Measurements from ENCODE around the gene TNNT1.

The TNNT1 gene

DNA sequence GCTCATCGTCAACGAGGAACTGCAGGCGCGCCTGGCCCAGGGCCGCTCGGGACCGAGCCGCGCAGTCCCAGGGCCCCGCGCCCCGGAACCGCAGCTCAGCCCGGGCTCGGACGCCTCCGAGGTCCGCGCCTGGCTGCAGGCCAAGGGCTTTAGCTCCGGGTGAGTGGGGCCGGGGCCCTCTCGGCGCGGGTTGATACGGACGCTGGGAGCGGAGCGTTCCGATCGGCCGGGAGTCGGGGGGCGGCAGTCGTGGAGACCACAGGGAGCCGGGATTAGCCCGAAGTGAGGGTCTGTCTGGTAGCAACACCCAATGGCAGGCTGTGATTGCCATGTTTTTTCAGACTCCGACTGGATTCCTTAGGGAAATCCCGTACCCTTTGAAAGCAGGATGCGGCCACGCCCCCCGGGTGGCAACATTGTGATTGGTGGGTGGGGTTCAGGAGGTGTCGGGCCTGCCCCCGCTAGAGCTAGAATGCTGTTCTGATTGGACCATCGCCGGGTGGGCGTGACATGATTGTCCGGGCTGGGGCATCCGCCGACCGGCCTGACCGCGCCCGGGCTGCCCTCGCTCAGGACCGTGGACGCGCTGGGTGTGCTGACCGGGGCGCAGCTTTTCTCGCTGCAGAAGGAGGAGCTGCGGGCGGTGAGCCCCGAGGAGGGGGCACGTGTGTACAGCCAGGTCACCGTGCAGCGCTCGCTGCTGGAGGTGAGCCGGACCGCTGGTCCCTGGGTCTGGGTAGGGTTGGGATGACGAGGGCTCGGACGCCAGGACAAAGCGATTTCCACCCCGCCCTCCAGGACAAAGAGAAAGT lies 62.1 kb downstream of the TNNT1 start:
- Histone ChIP-seq H4K20me1 (ENCODE audit: insufficient read depth, low read length, poor library complexity, severe bottlenecking) (no peaks in the 10 kb centered on the region), H3K9ac (ENCODE audit: low read depth, low read length, poor library complexity, severe bottlenecking) (no peak overlapping the region), H3K9me2 (replicated peaks; ENCODE audit: low read depth, low read length) (no peaks in the 10 kb centered on the region), H3F3A (ENCODE audit: low read depth) (no peaks in the 10 kb centered on the region), H2AFZ (ENCODE audit: low read length) (no peak overlapping the region), H3K4me1 (ENCODE audit: insufficient read depth, low read length, poor library complexity, severe bottlenecking) (no peaks in the 10 kb centered on the region), H3K4me2 (ENCODE audit: low read depth, low read length, poor library complexity, severe bottlenecking) (no peak overlapping the region), H3K9me3 (ENCODE audit: insufficient read depth, low read depth, low read length) (no peaks in the 10 kb centered on the region), H3K27me3 (ENCODE audit: insufficient read depth, low read length, poor library complexity, severe bottlenecking) (no peaks in the 10 kb centered on the region), H3K79me2 (ENCODE audit: insufficient read depth, low read length) (no peaks in the 10 kb centered on the region), H3K4me3 (ENCODE audit: low read length, poor library complexity, severe bottlenecking) (no peak overlapping the region), H3K36me3 (ENCODE audit: insufficient read depth, low read length) (peaks cover 14% of the 10 kb centered on the region; the same call in 1 of the 2 replicates)
- no peak for TF ChIP-seq CTCF (conservative IDR thresholded peaks at IDR 0.05; ENCODE audit: low read length)
- no peak for TF ChIP-seq EZH2phosphoT487 (IDR thresholded peaks at IDR 0.05; ENCODE audit: borderline replicate concordance)

DNA sequence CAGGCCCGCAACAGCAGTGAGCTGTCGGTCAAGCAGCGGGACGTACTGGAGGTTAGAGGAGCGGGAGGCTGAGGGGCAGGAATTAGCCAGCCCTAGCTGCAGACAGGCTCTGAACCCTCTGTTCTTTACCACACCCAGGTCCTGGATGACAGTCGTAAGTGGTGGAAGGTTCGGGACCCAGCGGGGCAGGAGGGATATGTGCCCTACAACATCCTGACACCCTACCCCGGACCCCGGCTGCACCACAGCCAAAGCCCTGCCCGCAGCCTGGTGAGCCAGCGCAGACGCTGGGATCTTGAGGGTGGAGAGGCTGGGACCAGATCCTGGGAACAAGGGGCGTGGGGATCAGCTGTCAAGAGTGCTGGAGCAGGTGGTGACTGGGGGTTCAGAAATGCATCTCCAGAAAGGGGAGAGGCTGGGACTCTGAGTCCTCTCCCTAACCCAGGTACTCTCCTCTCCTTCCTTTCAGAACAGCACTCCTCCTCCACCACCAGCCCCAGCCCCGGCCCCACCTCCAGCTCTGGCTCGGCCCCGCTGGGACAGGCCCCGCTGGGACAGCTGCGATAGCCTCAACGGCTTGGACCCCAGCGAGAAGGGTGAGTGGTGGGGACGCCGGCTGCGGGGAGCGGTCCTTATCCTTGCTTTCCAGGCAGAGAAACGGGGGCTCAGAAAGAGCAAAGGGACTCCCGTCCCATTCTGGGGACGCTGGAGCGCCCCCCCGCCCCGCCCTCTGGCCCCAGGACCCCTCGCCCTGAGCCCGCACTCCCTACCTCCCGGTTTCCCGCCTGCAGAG lies 62.9 kb downstream of the TNNT1 start:
- Histone ChIP-seq H4K20me1 (ENCODE audit: insufficient read depth, low read length, poor library complexity, severe bottlenecking) (no peaks in the 10 kb centered on the region), H3K9me3 (ENCODE audit: insufficient read depth, low read depth, low read length) (no peaks in the 10 kb centered on the region), H2AFZ (ENCODE audit: low read length) (no peak overlapping the region), H3K4me3 (ENCODE audit: low read length, poor library complexity, severe bottlenecking) (no peak overlapping the region), H3K4me1 (ENCODE audit: insufficient read depth, low read length, poor library complexity, severe bottlenecking) (no peaks in the 10 kb centered on the region), H3K36me3 (ENCODE audit: insufficient read depth, low read length) (peaks cover 6% of the 10 kb centered on the region; the same call in 1 of the 2 replicates), H3F3A (ENCODE audit: low read depth) (no peaks in the 10 kb centered on the region), H3K79me2 (ENCODE audit: insufficient read depth, low read length) (no peaks in the 10 kb centered on the region), H3K4me2 (ENCODE audit: low read depth, low read length, poor library complexity, severe bottlenecking) (no peak overlapping the region), H3K27me3 (ENCODE audit: insufficient read depth, low read length, poor library complexity, severe bottlenecking) (no peaks in the 10 kb centered on the region), H3K9me2 (replicated peaks; ENCODE audit: low read depth, low read length) (no peaks in the 10 kb centered on the region), H3K9ac (ENCODE audit: low read depth, low read length, poor library complexity, severe bottlenecking) (no peak overlapping the region)
- TF ChIP-seq CTCF (conservative IDR thresholded peaks at IDR 0.05; ENCODE audit: low read length) = no peak
- TF ChIP-seq EZH2phosphoT487 (IDR thresholded peaks at IDR 0.05; ENCODE audit: borderline replicate concordance) = no peak

GRCh38 chr19:55084416-55084815 lies 64.6 kb downstream of the TNNT1 start:
- no peaks in the 10 kb centered on the region for H3K4me1 ChIP-seq (ENCODE audit: insufficient read depth, low read length, poor library complexity, severe bottlenecking)
- no peak for TF ChIP-seq EZH2phosphoT487 (IDR thresholded peaks at IDR 0.05; ENCODE audit: borderline replicate concordance)
- no peak for TF ChIP-seq CTCF (conservative IDR thresholded peaks at IDR 0.05; ENCODE audit: low read length)
- no peaks in the 10 kb centered on the region for H3K36me3 ChIP-seq (ENCODE audit: insufficient read depth, low read length)
- H3K4me3 ChIP-seq (ENCODE audit: low read length, poor library complexity, severe bottlenecking) = no peak overlapping the region
- H2AFZ ChIP-seq (ENCODE audit: low read length) = no peak overlapping the region
- H3F3A ChIP-seq (ENCODE audit: low read depth) = no peaks in the 10 kb centered on the region
- H4K20me1 ChIP-seq (ENCODE audit: insufficient read depth, low read length, poor library complexity, severe bottlenecking) = no peaks in the 10 kb centered on the region
- no peaks in the 10 kb centered on the region for H3K9me2 ChIP-seq (replicated peaks; ENCODE audit: low read depth, low read length)
- H3K4me2 ChIP-seq (ENCODE audit: low read depth, low read length, poor library complexity, severe bottlenecking) = no peak overlapping the region
- H3K79me2 ChIP-seq (ENCODE audit: insufficient read depth, low read length) = no peaks in the 10 kb centered on the region
- no peak overlapping the region for H3K9ac ChIP-seq (ENCODE audit: low read depth, low read length, poor library complexity, severe bottlenecking)
- no peaks in the 10 kb centered on the region for H3K27me3 ChIP-seq (ENCODE audit: insufficient read depth, low read length, poor library complexity, severe bottlenecking)
- no peaks in the 10 kb centered on the region for H3K9me3 ChIP-seq (ENCODE audit: insufficient read depth, low read depth, low read length)

Data from Loucy (cell line).